Fibroblast of pulmonary artery (primary cell): ENCODE data around the gene GABARAP.

Experiments
- DNase-seq: peaks from one replicate; pipeline ENCODE4 v3.0.0-alpha.2; 2010; ENCODE audit warnings: low read depth
- H3K4me3 ChIP-seq: replicated peaks from 2 replicates; pipeline ENCODE4 v1.5.1; 2011; ENCODE audit warnings: low read depth, mild to moderate bottlenecking, control low read depth, low read length, moderate library complexity
- TF ChIP-seq, protein P1 (sequence below): IDR thresholded peaks from 2 replicates; pipeline ENCODE4 v1.5.1; 2011; ENCODE audit warnings: mild to moderate bottlenecking, control low read depth, low read length, inconsistent platforms; ENCODE audit errors: missing control alignments

Gene GABARAP

DNA sequence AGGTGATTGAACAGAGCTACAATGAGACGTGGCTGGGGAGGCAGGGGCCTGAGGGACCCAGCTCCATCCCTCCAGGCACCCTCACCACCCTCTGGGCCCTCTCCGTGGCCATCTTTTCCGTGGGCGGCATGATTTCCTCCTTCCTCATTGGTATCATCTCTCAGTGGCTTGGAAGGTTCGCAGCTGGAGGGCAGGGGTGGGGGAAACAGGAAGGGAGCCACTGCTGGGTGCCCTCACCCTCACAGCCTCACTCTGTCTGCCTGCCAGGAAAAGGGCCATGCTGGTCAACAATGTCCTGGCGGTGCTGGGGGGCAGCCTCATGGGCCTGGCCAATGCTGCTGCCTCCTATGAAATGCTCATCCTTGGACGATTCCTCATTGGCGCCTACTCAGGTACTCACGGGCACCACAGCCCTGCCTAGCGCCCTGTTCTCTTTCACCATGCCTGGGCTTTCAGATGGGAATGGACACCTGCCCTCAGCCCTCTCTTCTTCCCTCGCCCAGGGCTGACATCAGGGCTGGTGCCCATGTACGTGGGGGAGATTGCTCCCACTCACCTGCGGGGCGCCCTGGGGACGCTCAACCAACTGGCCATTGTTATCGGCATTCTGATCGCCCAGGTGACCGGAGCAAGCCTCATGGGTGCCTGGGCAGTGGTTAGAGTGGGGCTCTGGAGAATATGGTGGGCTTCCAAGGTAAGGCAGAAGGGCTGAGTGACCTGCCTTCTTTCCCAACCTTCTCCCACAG, 41.4 kb upstream of the GABARAP start:
- no peak for DNase-seq
- H3K4me3 ChIP-seq, result no peak overlapping the region
- TF ChIP-seq, protein P1, sequence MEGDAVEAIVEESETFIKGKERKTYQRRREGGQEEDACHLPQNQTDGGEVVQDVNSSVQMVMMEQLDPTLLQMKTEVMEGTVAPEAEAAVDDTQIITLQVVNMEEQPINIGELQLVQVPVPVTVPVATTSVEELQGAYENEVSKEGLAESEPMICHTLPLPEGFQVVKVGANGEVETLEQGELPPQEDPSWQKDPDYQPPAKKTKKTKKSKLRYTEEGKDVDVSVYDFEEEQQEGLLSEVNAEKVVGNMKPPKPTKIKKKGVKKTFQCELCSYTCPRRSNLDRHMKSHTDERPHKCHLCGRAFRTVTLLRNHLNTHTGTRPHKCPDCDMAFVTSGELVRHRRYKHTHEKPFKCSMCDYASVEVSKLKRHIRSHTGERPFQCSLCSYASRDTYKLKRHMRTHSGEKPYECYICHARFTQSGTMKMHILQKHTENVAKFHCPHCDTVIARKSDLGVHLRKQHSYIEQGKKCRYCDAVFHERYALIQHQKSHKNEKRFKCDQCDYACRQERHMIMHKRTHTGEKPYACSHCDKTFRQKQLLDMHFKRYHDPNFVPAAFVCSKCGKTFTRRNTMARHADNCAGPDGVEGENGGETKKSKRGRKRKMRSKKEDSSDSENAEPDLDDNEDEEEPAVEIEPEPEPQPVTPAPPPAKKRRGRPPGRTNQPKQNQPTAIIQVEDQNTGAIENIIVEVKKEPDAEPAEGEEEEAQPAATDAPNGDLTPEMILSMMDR, result no peak

DNA sequence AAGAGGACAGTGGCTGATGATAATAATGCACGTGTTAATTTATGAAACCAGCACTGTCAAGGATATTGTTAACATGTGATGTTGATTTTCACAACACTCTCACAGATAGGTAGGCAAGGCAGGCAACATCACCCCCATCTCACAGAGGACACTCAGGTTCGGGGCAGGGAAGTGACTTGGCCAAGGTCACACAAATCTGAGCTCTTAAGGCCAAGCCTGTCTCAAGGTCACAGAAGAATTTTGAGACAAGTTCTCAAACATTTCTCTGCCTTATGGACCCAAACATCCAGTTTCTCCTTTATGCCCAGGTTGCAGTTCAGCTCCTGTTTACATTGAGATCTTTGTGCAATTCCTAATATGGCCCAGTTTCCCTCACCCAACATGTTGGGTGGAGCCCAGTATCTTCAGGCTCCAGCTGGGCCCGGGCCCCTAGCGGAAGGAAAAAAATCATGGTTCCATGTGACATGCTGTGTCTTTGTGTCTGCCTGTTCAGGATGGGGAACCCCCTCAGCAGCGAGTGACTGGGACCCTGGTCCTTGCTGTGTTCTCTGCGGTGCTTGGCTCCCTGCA, 40.6 kb upstream of the GABARAP start:
- TF ChIP-seq, protein P1, result no peak
- no peak overlapping the region for H3K4me3 ChIP-seq
- DNase-seq, result no peak

DNA sequence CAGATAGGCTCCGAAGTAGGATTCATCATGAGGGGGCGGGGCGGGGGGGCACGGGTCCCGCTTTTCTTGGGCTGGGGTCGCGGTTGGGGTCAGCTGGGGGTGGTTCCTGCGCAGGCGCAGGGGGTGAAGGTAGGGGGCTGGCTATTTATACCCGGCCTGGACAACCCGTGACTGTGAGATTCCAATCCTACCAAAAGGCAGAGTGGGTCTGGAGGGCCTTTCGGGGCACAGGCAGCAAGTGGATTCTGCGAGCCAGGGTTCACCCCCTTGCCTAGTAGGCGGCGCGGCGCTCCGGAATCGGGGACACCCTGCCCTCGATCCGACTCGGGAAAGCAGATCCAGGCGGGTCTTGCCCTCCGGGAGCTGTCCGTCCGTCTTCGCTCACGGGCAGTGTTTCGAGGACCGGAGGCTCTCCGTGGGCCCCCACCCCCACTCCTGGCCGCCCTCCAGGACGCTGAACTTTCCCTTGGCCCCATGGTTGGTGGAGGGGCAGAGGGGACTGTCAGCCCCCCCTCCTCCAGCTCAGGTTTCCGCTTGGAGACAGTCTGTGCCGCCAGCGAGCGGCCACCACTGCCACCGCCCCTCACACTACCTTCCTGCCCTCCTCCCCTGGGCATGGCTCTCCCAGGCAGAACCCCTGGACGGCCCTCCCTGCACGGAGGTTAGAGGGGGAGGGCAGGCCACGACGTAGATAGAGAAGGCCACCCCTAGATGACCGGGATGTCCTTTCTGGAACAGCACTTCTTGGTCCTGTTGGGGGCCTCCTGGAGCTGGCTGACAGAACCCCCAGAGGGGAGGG, 39.9 kb upstream of the GABARAP start:
- H3K4me3 ChIP-seq, result peak overlapping the region; percentile 51
- DNase-seq, result no peak
- TF ChIP-seq, protein P1, result no peak

DNA sequence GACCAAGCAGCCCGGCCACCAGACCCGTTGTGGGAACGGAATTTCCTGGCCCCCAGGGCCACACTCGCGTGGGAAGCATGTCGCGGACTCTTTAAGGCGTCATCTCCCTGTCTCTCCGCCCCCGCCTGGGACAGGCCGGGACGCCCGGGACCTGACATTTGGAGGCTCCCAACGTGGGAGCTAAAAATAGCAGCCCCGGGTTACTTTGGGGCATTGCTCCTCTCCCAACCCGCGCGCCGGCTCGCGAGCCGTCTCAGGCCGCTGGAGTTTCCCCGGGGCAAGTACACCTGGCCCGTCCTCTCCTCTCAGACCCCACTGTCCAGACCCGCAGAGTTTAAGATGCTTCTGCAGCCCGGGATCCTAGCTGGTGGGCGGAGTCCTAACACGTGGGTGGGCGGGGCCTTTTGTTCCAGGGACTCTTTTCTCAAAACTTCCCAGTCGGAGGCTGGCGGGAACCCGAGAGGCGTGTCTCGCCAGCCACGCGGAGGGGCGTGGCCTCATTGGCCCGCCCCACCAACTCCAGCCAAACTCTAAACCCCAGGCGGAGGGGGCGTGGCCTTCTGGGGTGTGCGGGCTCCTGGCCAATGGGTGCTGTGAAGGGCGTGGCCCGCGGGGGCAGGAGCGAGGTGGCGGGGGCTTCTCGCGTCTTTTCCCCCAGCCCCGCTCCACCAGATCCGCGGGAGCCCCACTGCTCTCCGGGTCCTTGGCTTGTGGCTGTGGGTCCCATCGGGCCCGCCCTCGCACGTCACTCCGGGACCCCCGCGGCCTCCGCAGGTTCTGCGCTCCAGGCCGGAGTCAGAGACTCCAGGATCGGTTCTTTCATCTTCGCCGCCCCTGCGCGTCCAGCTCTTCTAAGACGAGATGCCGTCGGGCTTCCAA, 39.1 kb upstream of the GABARAP start, which contains the start of gene SLC2A4:
TSS of gene SLC2A4 (plus strand) at position 645 of the 879 bp plus-strand sequence. CDS start at position 862, 217 bp downstream.
- peak; percentile 95 for DNase-seq
- TF ChIP-seq, protein P1, result no peak
- H3K4me3 ChIP-seq, result peak within 1 kb of the TSS; percentile 51

DNA sequence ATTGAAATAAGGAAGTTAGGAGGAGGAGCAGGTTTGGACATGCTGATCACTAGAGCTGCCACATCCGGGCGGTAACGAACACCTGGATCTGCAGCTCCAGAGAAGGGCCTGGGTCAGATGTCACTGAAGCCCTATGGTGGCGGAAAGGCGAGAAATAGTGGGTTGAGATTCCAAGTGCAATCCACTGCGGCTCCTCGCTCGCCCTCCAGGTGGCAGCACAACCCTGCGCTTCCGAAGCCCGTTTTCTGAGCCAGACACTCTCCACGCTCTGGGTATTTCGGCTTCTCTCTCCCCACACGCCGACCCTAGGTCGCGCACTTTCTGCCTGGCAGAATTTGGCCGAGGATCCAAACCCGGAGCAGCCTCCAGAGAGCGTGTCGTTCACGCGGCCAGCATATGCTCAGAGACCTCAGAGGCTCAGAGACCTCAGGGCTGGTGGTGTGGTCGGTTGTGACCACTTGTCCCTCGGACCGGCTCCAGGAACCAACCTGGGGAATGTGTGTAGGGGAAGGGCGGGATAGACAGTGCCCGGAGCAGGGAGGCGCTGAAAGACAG, 38.3 kb upstream of the GABARAP start:
- TF ChIP-seq, protein P1, result peak; percentile 97
- peak overlapping the region; percentile 51 for H3K4me3 ChIP-seq
- DNase-seq, result peak; percentile 84

DNA sequence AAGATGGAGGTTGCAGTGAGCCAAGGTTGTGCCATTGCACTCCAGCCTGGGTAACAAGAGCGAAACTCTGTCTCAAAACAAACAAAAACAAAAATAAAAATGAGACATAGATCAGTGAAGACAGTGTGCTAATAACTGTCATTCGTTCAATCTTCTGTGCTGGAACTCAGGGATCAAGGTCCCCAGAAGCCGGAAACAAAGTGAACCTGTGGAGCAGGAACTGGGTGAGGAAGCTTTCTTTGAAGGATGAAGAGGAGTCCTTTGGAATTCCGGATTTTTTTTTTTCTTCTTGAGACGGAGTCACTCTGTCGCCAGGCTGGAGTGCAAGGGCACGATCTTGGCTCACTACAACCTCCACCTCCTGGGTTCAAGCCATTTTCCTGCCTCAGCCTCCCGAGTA, 37.2 kb upstream of the GABARAP start:
- no peak for DNase-seq
- TF ChIP-seq, protein P1, result no peak
- H3K4me3 ChIP-seq, result no peak overlapping the region
